ENCODE data around the gene KRTAP10-4.

DNA sequence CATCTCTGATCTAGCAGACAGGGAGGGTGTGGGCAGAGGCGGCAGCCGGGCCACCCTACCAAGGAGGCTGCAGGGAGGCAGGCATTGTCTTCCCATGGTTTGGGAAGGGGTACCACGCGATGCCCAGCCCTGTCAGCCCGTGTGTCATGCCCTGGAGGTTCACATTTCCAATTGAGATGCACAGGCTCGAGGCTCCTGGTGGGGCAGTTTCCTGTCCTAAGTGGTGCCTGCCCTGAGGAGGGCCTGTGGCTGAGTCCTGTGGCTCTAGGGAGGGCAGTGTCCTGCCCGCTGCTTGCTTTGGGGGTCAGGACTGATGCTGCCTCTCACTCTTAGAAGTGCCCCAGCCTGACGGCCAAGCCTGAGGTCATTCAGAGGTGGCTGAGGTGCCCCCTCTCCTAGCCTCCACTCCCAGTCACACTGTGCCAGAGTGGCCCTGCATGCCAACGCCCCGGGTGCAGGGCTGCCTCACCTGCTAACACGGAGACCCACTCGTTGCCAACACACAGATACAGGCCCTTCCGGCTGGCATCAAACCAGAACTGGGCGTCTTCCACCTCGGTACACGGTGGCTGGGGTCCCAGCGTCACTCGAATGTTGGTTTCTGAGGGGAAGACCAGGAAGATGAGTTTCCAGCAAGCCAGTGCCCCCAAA is 45.4 kb upstream of the KRTAP10-4 start:
- TF ChIP-seq, protein P1, sequence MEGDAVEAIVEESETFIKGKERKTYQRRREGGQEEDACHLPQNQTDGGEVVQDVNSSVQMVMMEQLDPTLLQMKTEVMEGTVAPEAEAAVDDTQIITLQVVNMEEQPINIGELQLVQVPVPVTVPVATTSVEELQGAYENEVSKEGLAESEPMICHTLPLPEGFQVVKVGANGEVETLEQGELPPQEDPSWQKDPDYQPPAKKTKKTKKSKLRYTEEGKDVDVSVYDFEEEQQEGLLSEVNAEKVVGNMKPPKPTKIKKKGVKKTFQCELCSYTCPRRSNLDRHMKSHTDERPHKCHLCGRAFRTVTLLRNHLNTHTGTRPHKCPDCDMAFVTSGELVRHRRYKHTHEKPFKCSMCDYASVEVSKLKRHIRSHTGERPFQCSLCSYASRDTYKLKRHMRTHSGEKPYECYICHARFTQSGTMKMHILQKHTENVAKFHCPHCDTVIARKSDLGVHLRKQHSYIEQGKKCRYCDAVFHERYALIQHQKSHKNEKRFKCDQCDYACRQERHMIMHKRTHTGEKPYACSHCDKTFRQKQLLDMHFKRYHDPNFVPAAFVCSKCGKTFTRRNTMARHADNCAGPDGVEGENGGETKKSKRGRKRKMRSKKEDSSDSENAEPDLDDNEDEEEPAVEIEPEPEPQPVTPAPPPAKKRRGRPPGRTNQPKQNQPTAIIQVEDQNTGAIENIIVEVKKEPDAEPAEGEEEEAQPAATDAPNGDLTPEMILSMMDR (IDR thresholded peaks at IDR 0.05): no peak
- no peak for TF ChIP-seq POLR2A (IDR thresholded peaks at IDR 0.05)

Measured in uterus (tissue), 2 donors.